ENCODE results near the gene GTPBP3.

Gene GTPBP3

DNA sequence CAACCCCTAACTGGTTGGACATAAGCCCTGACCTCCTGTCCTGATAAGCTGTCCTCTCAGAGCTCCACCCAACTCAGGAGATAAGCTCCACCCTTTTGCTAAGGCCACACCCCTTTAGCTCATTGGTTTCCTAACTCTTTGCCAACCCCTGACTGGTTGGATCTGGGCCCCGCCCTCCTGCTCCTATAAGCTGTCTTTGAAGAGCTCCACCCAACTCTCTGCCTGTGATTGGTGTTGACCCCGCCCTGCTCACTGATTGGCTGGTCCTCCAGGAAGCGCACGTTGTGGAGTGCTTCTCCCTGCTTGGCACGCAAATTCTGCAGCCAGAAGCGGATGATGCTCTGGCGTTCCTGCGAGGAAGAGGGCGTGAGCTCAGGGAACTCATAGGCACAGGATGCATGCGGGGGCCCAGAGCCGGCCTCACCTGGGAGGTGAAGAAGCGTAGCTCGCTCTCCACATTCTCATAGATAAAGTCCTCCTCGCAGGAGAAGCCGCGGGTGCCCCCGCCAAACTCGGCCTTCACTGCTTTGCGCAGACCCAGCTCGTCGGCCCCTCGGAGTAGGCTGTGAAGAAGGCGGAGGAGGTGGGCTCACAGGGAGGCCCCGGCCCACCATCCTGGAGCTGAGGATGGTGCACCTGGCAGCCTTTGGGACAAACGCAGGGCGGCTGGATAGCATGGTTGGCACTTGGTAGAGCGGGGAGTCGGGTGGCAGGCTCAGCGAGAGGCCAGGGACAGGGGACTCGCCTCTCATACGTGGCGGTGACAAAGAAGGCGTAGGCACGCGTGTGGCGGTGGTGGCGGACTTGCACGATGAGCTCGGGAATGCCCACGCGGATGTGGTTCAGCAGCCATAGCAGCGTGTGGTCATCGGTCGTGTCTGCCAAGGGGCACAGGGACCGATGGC is 4.4 kb upstream of the GTPBP3 start:
- Histone ChIP-seq H3K27me3 (ENCODE audit: control insufficient read depth, insufficient read depth, low read length) (peaks cover 9% of the 10 kb centered on the region), H3K9me3 (ENCODE audit: control insufficient read depth, low read depth, low read length) (no peaks in the 10 kb centered on the region), H3K36me3 (ENCODE audit: control insufficient read depth, low read depth, low read length) (no peaks in the 10 kb centered on the region), H3K9ac (ENCODE audit: low read length) (no peak overlapping the region), H3K4me1 (ENCODE audit: control insufficient read depth, low read depth, low read length) (peaks cover 3% of the 10 kb centered on the region), H3K4me3 (ENCODE audit: low read length) (no peak overlapping the region), H3K27ac (ENCODE audit: low read length) (no peak overlapping the region)

DNA sequence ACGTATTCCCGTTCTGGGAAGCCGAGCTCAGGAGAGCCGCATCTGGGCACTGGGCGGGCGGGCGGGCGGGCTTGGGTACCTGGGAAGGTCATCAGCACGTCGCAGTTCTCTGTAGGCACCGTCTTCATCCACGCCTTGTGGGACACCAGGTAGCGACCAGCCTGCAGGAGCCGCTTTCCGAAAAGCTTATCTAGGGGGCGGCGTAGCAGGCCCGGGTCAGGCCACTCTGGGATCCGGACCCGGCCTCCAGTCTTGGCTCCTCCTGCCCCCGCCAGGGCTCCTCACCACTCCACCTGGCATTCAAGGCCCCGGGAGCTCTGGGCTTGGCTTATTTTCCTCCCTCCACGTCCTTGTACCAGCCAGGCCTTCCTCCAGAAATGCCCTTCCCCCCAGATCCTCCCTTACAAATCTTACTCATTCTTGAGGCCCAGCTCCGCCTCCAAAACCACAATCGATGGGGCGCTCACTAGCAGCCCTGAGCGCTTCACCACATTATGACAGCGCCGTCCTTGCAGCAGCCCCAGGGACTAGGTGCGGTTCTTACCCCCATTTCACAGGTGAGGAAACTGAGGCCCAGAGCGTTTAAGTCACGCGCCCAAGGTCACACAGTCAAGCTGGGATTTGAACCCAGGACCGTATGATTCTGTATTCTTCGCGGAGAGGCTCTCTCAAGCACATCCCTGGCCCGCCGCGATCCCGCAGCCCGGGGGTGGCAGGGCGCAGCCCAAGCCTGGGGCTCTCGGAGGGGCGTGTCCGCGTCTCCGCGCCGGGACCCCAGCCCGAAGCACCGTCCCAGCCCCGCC is 3.5 kb upstream of the GTPBP3 start:
- Histone ChIP-seq H3K9me3 (ENCODE audit: control insufficient read depth, low read depth, low read length) (no peaks in the 10 kb centered on the region), H3K36me3 (ENCODE audit: control insufficient read depth, low read depth, low read length) (no peaks in the 10 kb centered on the region), H3K27me3 (ENCODE audit: control insufficient read depth, insufficient read depth, low read length) (peaks cover 9% of the 10 kb centered on the region), H3K4me3 (ENCODE audit: low read length) (peak overlapping the region; percentile 72), H3K4me1 (ENCODE audit: control insufficient read depth, low read depth, low read length) (peaks cover 8% of the 10 kb centered on the region), H3K27ac (ENCODE audit: low read length) (no peak overlapping the region), H3K9ac (ENCODE audit: low read length) (peak overlapping the region; percentile 57)

DNA sequence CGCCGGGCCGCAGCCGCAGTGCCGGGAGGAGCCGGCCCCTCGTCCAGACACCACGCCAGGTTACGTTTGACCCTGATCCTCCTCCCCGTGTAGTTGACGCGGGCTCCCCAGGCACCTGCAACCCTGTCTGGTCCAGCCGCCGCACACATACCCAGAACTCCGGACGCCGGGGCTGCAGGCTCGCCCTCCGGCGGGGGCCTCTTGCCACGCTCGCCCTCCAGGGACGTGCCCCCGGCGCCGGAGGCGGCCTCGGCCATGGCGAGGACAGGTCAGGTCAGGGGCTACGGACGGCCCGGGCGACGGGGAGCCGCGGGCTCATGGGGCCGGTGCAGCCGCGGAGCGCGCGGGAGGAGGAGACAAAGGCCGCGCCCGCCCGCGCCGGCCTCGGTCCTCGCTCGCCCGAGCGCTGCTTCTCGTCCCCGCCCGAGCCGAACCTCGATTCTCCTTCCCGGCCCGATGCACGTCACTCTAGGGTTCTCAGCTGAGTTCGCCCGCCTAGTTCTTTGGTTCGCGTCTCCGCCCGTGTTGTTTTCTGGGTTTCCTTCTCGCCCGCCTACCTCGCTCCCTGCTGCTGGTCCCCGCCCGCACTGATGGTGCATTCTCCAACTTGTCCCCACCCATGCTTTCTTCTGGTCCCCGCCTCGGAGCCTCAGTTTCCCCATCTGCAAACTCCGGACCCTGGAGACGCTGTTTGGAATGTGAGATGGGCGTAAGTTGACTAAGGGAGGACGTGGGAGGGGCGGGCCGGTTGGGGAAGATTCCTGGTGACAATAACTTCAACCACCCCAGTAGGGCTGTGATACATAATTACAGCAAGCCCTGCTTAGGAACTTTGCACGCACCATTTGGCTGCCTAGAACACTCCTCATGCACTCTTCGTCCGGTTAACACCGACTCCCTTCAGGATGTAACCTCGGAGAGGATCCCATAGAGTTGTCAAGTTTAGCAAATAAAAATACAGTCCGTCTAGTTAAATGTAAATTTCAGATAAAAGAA is 2.6 kb upstream of the GTPBP3 start, which contains the start of gene ANO8:
Gene ANO8 (minus strand): TSS at position 442 of the 996 bp plus-strand sequence. CDS start 185 bp downstream, at position 257.
- Histone ChIP-seq H3K27ac (ENCODE audit: low read length) (no peak within 1 kb of the TSS), H3K4me1 (ENCODE audit: control insufficient read depth, low read depth, low read length) (peaks cover 8% of the 10 kb centered on the region), H3K4me3 (ENCODE audit: low read length) (peak within 1 kb of the TSS; percentile 72), H3K9ac (ENCODE audit: low read length) (peak within 1 kb of the TSS; percentile 57), H3K36me3 (ENCODE audit: control insufficient read depth, low read depth, low read length) (no peaks in the 10 kb centered on the region), H3K27me3 (ENCODE audit: control insufficient read depth, insufficient read depth, low read length) (peaks cover under 1% of the 10 kb centered on the region), H3K9me3 (ENCODE audit: control insufficient read depth, low read depth, low read length) (no peaks in the 10 kb centered on the region)

DNA sequence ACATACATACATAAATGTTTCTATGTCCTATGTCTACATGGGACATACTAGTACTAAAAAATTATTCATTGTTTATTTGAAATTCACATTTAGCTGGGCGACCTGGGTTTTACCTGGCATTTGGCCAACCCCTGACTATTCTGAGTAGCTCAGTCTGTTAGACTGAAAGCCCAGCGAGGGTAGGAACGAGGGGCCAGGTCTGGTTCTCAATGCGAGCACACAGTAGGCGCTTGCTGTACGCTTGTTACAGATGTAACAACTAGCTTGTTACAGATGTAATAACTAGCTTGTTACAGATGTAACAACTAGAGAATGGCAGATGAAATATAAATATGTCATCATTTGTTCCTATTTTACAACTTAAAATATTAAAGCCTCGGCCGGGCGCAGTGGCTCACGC is 1.8 kb upstream of the GTPBP3 start:
- H3K4me1 ChIP-seq (ENCODE audit: control insufficient read depth, low read depth, low read length) = peaks cover 8% of the 10 kb centered on the region
- H3K9ac ChIP-seq (ENCODE audit: low read length) = no peak overlapping the region
- H3K36me3 ChIP-seq (ENCODE audit: control insufficient read depth, low read depth, low read length) = no peaks in the 10 kb centered on the region
- H3K9me3 ChIP-seq (ENCODE audit: control insufficient read depth, low read depth, low read length) = no peaks in the 10 kb centered on the region
- no peaks in the 10 kb centered on the region for H3K27me3 ChIP-seq (ENCODE audit: control insufficient read depth, insufficient read depth, low read length)
- no peak overlapping the region for H3K27ac ChIP-seq (ENCODE audit: low read length)
- H3K4me3 ChIP-seq (ENCODE audit: low read length) = no peak overlapping the region

DNA sequence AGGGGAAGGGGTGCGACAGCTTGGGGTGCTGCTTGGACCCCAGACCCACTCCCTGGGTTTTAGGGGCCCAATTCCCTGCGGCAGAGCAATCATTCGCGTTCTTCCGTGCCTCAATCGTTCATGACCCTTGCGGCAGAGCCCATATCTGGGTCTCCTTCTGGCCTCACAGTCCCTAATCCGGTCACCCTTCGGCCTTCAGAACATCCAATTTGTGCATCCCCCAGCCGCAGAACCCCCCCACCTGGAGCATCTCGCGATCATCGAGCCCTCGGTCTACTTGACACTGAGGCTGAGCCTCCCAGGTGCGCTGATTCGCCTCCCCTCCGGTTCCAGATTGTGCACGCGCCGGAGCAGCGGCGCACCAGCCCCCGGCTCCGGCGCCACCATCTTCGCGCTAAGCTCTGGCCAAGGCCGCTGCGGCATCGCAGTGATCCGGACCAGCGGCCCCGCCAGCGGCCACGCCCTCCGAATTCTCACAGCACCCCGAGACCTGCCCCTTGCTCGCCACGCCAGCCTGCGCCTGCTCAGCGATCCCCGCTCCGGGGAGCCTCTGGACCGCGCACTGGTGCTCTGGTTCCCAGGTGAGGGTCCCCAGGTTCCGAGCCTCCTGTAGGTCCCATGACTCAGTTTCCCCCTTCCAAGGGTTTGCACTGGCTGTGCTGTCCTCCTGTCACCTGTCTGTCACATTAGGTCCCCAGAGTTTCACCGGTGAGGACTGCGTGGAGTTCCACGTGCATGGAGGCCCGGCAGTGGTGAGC is 501 bp downstream of the GTPBP3 start:
- Histone ChIP-seq H3K27ac (ENCODE audit: low read length) (peak overlapping the region; percentile 55), H3K27me3 (ENCODE audit: control insufficient read depth, insufficient read depth, low read length) (no peaks in the 10 kb centered on the region), H3K9me3 (ENCODE audit: control insufficient read depth, low read depth, low read length) (no peaks in the 10 kb centered on the region), H3K4me3 (ENCODE audit: low read length) (peak overlapping the region; percentile 85), H3K36me3 (ENCODE audit: control insufficient read depth, low read depth, low read length) (peaks cover 6% of the 10 kb centered on the region), H3K9ac (ENCODE audit: low read length) (peak overlapping the region; percentile 71), H3K4me1 (ENCODE audit: control insufficient read depth, low read depth, low read length) (peaks cover 12% of the 10 kb centered on the region)

DNA sequence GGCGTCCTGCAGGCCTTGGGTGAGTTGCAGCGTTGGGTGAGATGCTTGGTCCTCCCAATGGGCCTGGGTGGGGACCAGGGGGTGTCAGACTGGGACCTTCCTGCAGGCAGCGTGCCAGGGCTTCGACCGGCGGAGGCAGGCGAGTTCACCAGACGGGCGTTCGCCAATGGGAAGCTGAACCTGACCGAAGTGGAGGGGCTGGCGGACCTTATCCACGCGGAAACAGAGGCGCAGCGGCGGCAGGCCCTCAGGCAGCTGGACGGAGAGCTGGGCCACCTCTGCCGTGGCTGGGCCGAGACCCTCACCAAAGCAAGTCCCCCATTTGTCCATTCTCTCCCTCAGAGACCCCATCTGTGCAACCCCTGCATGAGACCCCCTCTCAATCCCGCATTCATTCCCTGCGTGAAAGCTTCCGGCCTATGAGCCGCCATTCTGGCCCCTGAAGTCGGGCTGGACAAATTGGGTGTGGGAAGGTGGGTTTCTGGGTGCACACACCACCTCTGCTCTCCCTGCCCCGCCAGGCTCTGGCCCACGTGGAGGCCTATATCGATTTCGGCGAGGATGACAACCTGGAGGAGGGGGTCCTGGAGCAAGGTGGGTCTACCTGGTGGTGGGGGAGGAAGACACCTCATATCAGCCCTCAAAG is 1.2 kb downstream of the GTPBP3 start:
- H3K9ac ChIP-seq (ENCODE audit: low read length) = peak overlapping the region; percentile 71
- peaks cover 6% of the 10 kb centered on the region for H3K36me3 ChIP-seq (ENCODE audit: control insufficient read depth, low read depth, low read length)
- peaks cover 12% of the 10 kb centered on the region for H3K4me1 ChIP-seq (ENCODE audit: control insufficient read depth, low read depth, low read length)
- no peaks in the 10 kb centered on the region for H3K9me3 ChIP-seq (ENCODE audit: control insufficient read depth, low read depth, low read length)
- H3K4me3 ChIP-seq (ENCODE audit: low read length) = peak overlapping the region; percentile 85
- H3K27me3 ChIP-seq (ENCODE audit: control insufficient read depth, insufficient read depth, low read length) = no peaks in the 10 kb centered on the region
- H3K27ac ChIP-seq (ENCODE audit: low read length) = no peak overlapping the region

DNA sequence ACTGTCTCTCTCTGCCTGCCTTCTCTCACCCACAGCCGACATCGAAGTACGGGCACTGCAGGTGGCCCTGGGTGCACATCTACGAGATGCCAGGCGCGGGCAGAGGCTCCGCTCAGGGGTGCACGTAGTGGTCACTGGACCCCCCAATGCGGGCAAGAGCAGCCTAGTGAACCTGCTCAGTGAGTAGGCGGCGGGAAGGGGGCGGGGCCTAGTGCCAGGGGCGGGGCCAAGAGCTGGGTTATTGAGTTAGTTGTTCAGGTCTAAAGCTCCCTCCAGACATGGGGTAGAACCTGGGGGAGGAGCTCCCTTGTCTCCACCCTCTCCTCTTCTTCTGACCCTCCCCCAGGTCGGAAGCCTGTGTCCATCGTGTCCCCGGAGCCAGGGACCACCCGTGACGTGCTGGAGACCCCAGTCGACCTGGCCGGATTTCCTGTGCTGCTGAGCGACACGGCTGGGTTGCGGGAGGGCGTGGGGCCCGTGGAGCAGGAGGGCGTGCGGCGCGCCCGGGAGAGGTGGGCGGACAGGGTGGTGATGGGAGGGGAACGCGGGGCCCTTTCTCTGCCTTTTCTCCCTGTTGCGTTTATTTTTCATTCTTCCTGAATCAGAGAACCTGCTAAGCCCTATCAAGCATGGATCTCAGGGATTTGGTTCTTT is 1.9 kb downstream of the GTPBP3 start:
- Histone ChIP-seq H3K9ac (ENCODE audit: low read length) (no peak overlapping the region), H3K4me3 (ENCODE audit: low read length) (no peak overlapping the region), H3K27me3 (ENCODE audit: control insufficient read depth, insufficient read depth, low read length) (no peaks in the 10 kb centered on the region), H3K36me3 (ENCODE audit: control insufficient read depth, low read depth, low read length) (peaks cover 6% of the 10 kb centered on the region), H3K4me1 (ENCODE audit: control insufficient read depth, low read depth, low read length) (peaks cover 9% of the 10 kb centered on the region), H3K9me3 (ENCODE audit: control insufficient read depth, low read depth, low read length) (no peaks in the 10 kb centered on the region), H3K27ac (ENCODE audit: low read length) (no peak overlapping the region)

DNA sequence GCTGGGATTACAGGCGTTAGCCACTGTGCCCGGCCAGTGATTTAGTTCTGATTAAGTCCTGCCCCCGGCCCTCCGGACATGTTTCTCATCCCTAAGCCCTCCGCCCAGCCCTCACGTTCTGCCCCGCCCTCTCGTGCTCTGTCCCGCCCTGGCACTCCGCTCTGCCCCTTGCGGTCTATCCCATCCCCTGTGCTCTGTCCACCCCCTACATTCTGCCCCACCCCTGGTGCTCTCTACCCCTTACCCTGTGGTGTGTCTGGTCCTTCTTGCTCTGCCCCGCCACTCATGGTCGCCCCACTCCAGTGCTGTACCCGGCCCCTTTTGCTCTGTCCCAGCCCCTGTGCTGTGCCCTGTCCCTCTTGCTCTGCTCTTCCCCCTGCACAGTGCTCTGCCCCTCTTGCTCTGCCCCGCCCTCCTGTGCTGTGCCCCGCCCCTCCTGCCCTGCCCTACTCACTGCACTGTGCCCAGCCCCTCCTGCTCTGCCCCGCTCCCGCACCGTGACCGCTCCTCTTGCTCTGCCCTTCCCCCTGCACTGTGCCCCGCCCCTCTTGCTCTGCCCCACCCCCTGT is 3.0 kb downstream of the GTPBP3 start:
- H3K9me3 ChIP-seq (ENCODE audit: control insufficient read depth, low read depth, low read length) = no peaks in the 10 kb centered on the region
- peak overlapping the region; percentile 7 for H3K4me3 ChIP-seq (ENCODE audit: low read length)
- peaks cover 9% of the 10 kb centered on the region for H3K4me1 ChIP-seq (ENCODE audit: control insufficient read depth, low read depth, low read length)
- H3K27ac ChIP-seq (ENCODE audit: low read length) = no peak overlapping the region
- H3K9ac ChIP-seq (ENCODE audit: low read length) = no peak overlapping the region
- H3K36me3 ChIP-seq (ENCODE audit: control insufficient read depth, low read depth, low read length) = peaks cover 6% of the 10 kb centered on the region
- no peaks in the 10 kb centered on the region for H3K27me3 ChIP-seq (ENCODE audit: control insufficient read depth, insufficient read depth, low read length)

DNA sequence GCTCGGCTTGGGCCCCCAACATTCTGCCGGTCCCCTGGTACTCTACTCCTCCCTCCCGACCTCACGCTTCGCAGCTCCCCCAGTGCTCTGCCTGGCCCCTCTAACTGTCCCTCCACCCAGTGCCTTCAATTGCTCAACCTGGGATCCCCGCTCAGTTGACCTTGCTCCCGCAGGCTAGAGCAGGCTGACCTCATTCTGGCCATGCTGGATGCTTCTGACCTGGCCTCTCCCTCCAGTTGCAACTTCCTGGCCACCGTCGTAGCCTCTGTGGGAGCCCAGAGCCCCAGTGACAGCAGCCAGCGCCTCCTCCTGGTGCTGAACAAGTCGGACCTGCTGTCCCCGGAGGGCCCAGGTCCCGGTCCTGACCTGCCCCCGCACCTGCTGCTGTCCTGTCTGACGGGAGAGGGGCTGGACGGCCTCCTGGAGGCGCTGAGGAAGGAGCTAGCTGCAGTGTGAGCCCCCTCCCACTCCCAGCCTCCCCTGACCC is 3.6 kb downstream of the GTPBP3 start:
- Histone ChIP-seq H3K4me3 (ENCODE audit: low read length) (peak overlapping the region; percentile 7), H3K9ac (ENCODE audit: low read length) (no peak overlapping the region), H3K27ac (ENCODE audit: low read length) (no peak overlapping the region), H3K36me3 (ENCODE audit: control insufficient read depth, low read depth, low read length) (peaks cover 6% of the 10 kb centered on the region), H3K9me3 (ENCODE audit: control insufficient read depth, low read depth, low read length) (no peaks in the 10 kb centered on the region), H3K4me1 (ENCODE audit: control insufficient read depth, low read depth, low read length) (peaks cover 9% of the 10 kb centered on the region), H3K27me3 (ENCODE audit: control insufficient read depth, insufficient read depth, low read length) (no peaks in the 10 kb centered on the region)

Measured in iPS-18a (cell line).